ENCODE data around the gene SPTBN1.

Gene SPTBN1

DNA sequence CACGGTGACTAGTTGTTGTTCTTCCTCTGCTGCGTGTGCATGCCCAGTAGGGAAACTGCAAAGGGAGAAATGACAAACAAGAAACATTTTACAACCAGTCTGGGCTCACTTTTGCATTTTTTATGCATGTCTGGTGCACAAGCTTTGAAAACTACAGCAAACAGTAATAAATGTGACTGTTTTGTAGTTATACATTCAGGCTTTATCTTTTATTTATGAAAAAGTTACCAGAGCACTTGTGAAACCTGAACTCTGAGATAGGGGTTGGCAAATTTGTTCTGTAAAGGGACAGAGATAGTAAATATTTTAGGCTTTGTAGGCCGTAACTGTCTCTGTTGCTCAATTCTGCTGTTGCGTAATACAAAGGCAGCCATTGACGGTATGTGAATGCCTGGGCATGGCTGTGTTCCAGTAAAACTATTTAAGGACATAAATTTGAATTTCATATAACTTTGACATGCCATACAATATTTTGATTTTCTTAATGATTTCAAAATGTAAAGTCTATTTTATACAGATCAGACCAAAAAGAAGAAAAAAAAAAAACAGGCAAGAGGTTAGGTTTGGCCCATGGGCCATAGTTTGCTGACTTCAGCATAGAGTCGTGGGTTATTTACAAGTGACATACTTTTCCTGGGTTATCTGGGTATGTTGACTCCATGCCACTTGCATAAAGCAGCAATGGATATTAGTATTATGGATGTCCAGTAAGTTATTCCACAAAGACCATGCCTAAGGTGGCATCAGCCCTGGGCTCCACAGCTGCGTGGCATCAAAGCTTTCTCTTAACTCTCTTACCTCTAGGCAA is 213.8 kb downstream of the SPTBN1 start:
- Histone ChIP-seq H3K36me3 (ENCODE audit: low read depth) (peaks cover 46% of the 10 kb centered on the region), H3K27me3 (ENCODE audit: insufficient read depth, poor library complexity, severe bottlenecking) (no peaks in the 10 kb centered on the region), H3K4me3 (ENCODE audit: severe bottlenecking) (no peak overlapping the region), H3K9me3 (ENCODE audit: severe bottlenecking) (no peaks in the 10 kb centered on the region), H3K4me1 (ENCODE audit: insufficient read depth, poor library complexity, severe bottlenecking) (peaks cover 32% of the 10 kb centered on the region), H3K27ac (ENCODE audit: poor library complexity, severe bottlenecking) (peak overlapping the region; percentile 37)
- ATAC-seq (ENCODE audit: low read depth): peak; percentile 37
- TF ChIP-seq, protein P1, sequence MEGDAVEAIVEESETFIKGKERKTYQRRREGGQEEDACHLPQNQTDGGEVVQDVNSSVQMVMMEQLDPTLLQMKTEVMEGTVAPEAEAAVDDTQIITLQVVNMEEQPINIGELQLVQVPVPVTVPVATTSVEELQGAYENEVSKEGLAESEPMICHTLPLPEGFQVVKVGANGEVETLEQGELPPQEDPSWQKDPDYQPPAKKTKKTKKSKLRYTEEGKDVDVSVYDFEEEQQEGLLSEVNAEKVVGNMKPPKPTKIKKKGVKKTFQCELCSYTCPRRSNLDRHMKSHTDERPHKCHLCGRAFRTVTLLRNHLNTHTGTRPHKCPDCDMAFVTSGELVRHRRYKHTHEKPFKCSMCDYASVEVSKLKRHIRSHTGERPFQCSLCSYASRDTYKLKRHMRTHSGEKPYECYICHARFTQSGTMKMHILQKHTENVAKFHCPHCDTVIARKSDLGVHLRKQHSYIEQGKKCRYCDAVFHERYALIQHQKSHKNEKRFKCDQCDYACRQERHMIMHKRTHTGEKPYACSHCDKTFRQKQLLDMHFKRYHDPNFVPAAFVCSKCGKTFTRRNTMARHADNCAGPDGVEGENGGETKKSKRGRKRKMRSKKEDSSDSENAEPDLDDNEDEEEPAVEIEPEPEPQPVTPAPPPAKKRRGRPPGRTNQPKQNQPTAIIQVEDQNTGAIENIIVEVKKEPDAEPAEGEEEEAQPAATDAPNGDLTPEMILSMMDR (IDR thresholded peaks at IDR 0.05; ENCODE audit: poor library complexity, severe bottlenecking): no peak
- no peak for DNase-seq (ENCODE audit: low spot score)

- H3K4me1 ChIP-seq (ENCODE audit: insufficient read depth, poor library complexity, severe bottlenecking): peaks cover 29% of the 10 kb centered on the region
- TF ChIP-seq, protein P1 (IDR thresholded peaks at IDR 0.05; ENCODE audit: poor library complexity, severe bottlenecking): no peak
- H3K4me3 ChIP-seq (ENCODE audit: severe bottlenecking): no peak overlapping the region
- peak overlapping the region; percentile 37 for H3K27ac ChIP-seq (ENCODE audit: poor library complexity, severe bottlenecking)
- ATAC-seq (ENCODE audit: low read depth) (no peak), DNase-seq (ENCODE audit: low spot score) (no peak)
- H3K9me3 ChIP-seq (ENCODE audit: severe bottlenecking): no peaks in the 10 kb centered on the region
- no peaks in the 10 kb centered on the region for H3K27me3 ChIP-seq (ENCODE audit: insufficient read depth, poor library complexity, severe bottlenecking)
- peaks cover 39% of the 10 kb centered on the region for H3K36me3 ChIP-seq (ENCODE audit: low read depth)
Observed at GRCh38 chr2:54670485-54671009, 214.4 kb downstream of the SPTBN1 start.

DNA sequence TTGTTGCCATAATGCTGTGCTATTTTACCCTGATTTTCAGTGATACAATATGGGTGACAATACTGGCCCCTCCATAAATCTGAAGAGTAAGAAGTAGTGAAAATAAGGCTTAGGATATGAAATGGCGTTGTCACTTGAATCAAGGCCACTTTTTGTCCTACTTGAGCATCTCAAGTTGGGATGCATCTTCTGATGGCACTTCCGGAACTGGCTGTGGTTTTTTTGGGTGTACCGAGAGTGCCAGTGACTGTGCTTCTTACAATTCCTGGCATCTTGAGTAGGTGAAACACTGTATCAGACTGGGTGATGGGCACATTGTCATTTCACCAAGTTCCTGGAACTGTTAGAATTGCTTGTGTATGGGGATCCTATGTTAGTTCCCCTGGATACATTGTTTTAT is 214.9 kb downstream of the SPTBN1 start:
- peaks cover 34% of the 10 kb centered on the region for H3K36me3 ChIP-seq (ENCODE audit: low read depth)
- H3K9me3 ChIP-seq (ENCODE audit: severe bottlenecking): no peaks in the 10 kb centered on the region
- no peak for DNase-seq (ENCODE audit: low spot score)
- H3K4me1 ChIP-seq (ENCODE audit: insufficient read depth, poor library complexity, severe bottlenecking): peaks cover 25% of the 10 kb centered on the region
- TF ChIP-seq, protein P1 (IDR thresholded peaks at IDR 0.05; ENCODE audit: poor library complexity, severe bottlenecking): no peak
- no peak for ATAC-seq (ENCODE audit: low read depth)
- H3K4me3 ChIP-seq (ENCODE audit: severe bottlenecking): no peak overlapping the region
- no peak overlapping the region for H3K27ac ChIP-seq (ENCODE audit: poor library complexity, severe bottlenecking)
- no peaks in the 10 kb centered on the region for H3K27me3 ChIP-seq (ENCODE audit: insufficient read depth, poor library complexity, severe bottlenecking)

DNA sequence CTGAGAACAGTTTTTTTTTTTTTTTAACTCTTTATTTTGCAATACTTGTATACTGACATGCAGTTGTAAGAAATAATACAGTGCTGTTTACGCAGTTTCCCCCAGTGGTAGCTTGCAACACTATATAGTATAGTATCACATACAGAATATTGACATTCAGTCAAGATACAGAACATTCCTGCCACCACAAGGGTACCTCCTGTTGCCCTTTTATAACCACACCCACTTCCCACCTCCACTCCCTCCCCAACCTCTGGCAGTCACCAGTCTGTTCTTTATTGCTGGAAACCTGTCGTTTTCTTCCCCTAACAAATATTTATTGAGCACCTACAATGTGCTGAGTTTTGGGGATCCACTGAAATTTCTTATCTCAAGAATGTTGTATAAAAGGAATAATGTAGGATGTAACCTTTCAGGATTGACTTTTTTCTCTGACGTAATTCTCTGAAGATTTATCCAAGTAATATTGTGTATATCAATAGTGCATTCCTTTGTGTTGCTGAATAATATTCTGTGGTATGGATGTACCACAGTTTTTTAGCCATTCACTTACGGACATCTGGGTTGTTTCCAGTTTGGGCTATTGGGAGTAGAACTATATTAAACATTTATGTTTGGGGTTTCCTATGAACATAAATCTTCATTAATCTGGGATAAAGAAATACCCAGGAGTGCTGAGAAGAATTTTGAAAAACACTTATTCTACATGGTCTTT is 215.9 kb downstream of the SPTBN1 start:
- TF ChIP-seq, protein P1 (IDR thresholded peaks at IDR 0.05; ENCODE audit: poor library complexity, severe bottlenecking): no peak
- no peak for ATAC-seq (ENCODE audit: low read depth)
- no peaks in the 10 kb centered on the region for H3K9me3 ChIP-seq (ENCODE audit: severe bottlenecking)

More for the DNA sequence above, 215.9 kb downstream of the SPTBN1 start:
- Histone ChIP-seq H3K4me1 (ENCODE audit: insufficient read depth, poor library complexity, severe bottlenecking) (peaks cover 21% of the 10 kb centered on the region), H3K36me3 (ENCODE audit: low read depth) (peaks cover 24% of the 10 kb centered on the region), H3K27ac (ENCODE audit: poor library complexity, severe bottlenecking) (peak overlapping the region; percentile 46), H3K4me3 (ENCODE audit: severe bottlenecking) (no peak overlapping the region), H3K27me3 (ENCODE audit: insufficient read depth, poor library complexity, severe bottlenecking) (no peaks in the 10 kb centered on the region)
- no peak for DNase-seq (ENCODE audit: low spot score)

All from RWPE2 (cell line).